SU-DHL-6 (cell line): ENCODE data around the gene CAPN14.

Experiments
- H2AFZ ChIP-seq: fragments of 200-600 bp; sonication (generic); 2 replicates; pipeline ENCODE4 v1.6.1; 2014; ENCODE audit warnings: low read depth, mild to moderate bottlenecking, moderate library complexity, mixed read lengths, antibody characterized with exemption, low read length; ENCODE audit not compliant: severe bottlenecking
- H3F3A ChIP-seq: fragments of 200-600 bp; shearing (Covaris generic); 2 replicates; pipeline ENCODE4 v1.6.0; 2016; ENCODE audit warnings: antibody characterized with exemption, mild to moderate bottlenecking; ENCODE audit not compliant: insufficient read depth
- H3K27ac ChIP-seq: fragments of 200-600 bp; sonication (generic); 2 replicates; pipeline ENCODE4 v1.5.1; 2016; ENCODE audit warnings: low read depth, mild to moderate bottlenecking, low read length, moderate library complexity, mixed read lengths
- H3K27me3 ChIP-seq: fragments of 200-600 bp; sonication (generic), shearing (Covaris generic); 2 replicates; pipeline ENCODE4 v1.6.0; 2014; ENCODE audit warnings: mild to moderate bottlenecking, low read length
- H3K36me3 ChIP-seq: fragments of 200-600 bp; sonication (generic); 2 replicates; pipeline ENCODE4 v1.6.1; 2014; ENCODE audit warnings: mild to moderate bottlenecking, low read length, mixed read lengths
- H3K4me2 ChIP-seq: fragments of 300-600, 200-600 bp; shearing (Covaris generic), sonication (generic); 2 replicates; pipeline ENCODE4 v1.6.0; 2014; ENCODE audit warnings: low read length, low read depth, mild to moderate bottlenecking; ENCODE audit not compliant: poor library complexity, severe bottlenecking
- H3K4me3 ChIP-seq: fragments of 200-600 bp; sonication (generic); 2 replicates; pipeline ENCODE4 v1.5.1; 2014; ENCODE audit warnings: antibody characterized with exemption, low read length, mild to moderate bottlenecking, mixed read lengths; ENCODE audit not compliant: insufficient read depth, poor library complexity, severe bottlenecking
- H3K79me2 ChIP-seq: fragments of 200-600 bp; sonication (generic); 2 replicates; pipeline ENCODE4 v1.6.1; 2014; ENCODE audit warnings: mild to moderate bottlenecking, low read length, moderate library complexity; ENCODE audit not compliant: insufficient read depth
- H3K9ac ChIP-seq: fragments of 200-600 bp; sonication (generic); 2 replicates; pipeline ENCODE4 v1.7.0; 2014; ENCODE audit warnings: mild to moderate bottlenecking, low read length
- H3K9me2 ChIP-seq: fragments of 200-600 bp; sonication (generic); replicated peaks from 2 replicates; pipeline ENCODE4 v1.6.1; 2014; ENCODE audit warnings: low read length; ENCODE audit not compliant: insufficient read depth
- H3K9me3 ChIP-seq: fragments of 200-600 bp; sonication (generic); 2 replicates; pipeline ENCODE4 v1.6.1; 2014; ENCODE audit warnings: low read length, mixed read lengths; ENCODE audit not compliant: insufficient read depth
- H4K20me1 ChIP-seq: fragments of 200-600 bp; sonication (generic); 2 replicates; pipeline ENCODE4 v1.6.1; 2014; ENCODE audit warnings: low read depth, mild to moderate bottlenecking, antibody characterized with exemption, low read length, moderate library complexity, mixed read lengths
- CTCF ChIP-seq: fragments of 200-600 bp; sonication (generic); IDR thresholded peaks from one replicate; pipeline ENCODE4 v1.5.1; 2017; ENCODE audit warnings: antibody characterized with exemption, mild to moderate bottlenecking, low read length, moderate library complexity; ENCODE audit not compliant: insufficient read depth, poor library complexity, severe bottlenecking
- EZH2phosphoT487 ChIP-seq: fragments of 200-600 bp; sonication (generic), shearing (Covaris generic); conservative IDR thresholded peaks from 2 replicates; pipeline ENCODE4 v1.6.1; 2018; ENCODE audit warnings: mild to moderate bottlenecking, antibody characterized with exemption, low read length, moderate library complexity, mixed read lengths

CAPN14 gene

GRCh38 chr2:31251018-31251417, 33.7 kb upstream of the CAPN14 start:
- H3K9ac ChIP-seq: no peak overlapping the region
- no peak overlapping the region for H2AFZ ChIP-seq
- no peak overlapping the region for H3K4me3 ChIP-seq
- no peak for TF ChIP-seq EZH2phosphoT487
- TF ChIP-seq CTCF: no peak
- H3K27ac ChIP-seq: no peak overlapping the region
- H3K36me3 ChIP-seq: no peaks in the 10 kb centered on the region
- no peaks in the 10 kb centered on the region for H3F3A ChIP-seq
- no peaks in the 10 kb centered on the region for H3K9me2 ChIP-seq
- H3K79me2 ChIP-seq: no peaks in the 10 kb centered on the region
- no peak overlapping the region for H3K4me2 ChIP-seq
- no peaks in the 10 kb centered on the region for H3K9me3 ChIP-seq
- H3K27me3 ChIP-seq: no peaks in the 10 kb centered on the region
- H4K20me1 ChIP-seq: no peaks in the 10 kb centered on the region

GRCh38 chr2:31249009-31249690, 31.8 kb upstream of the CAPN14 start:
- no peaks in the 10 kb centered on the region for H3K9me2 ChIP-seq
- no peaks in the 10 kb centered on the region for H3K79me2 ChIP-seq
- no peaks in the 10 kb centered on the region for H3F3A ChIP-seq
- H3K4me2 ChIP-seq: no peak overlapping the region
- no peaks in the 10 kb centered on the region for H3K27me3 ChIP-seq
- TF ChIP-seq CTCF (no peak), EZH2phosphoT487 (no peak)
- no peaks in the 10 kb centered on the region for H3K36me3 ChIP-seq
- no peak overlapping the region for H3K4me3 ChIP-seq
- H3K9ac ChIP-seq: no peak overlapping the region
- H4K20me1 ChIP-seq: no peaks in the 10 kb centered on the region
- H2AFZ ChIP-seq: no peak overlapping the region
- H3K27ac ChIP-seq: no peak overlapping the region
- no peaks in the 10 kb centered on the region for H3K9me3 ChIP-seq

GRCh38 chr2:31248139-31248538, 30.8 kb upstream of the CAPN14 start:
- H2AFZ ChIP-seq: no peak overlapping the region
- H3K4me3 ChIP-seq: no peak overlapping the region
- no peak overlapping the region for H3K9ac ChIP-seq
- H3K27me3 ChIP-seq: no peaks in the 10 kb centered on the region
- no peaks in the 10 kb centered on the region for H3F3A ChIP-seq
- no peak overlapping the region for H3K4me2 ChIP-seq
- H3K36me3 ChIP-seq: no peaks in the 10 kb centered on the region
- H3K27ac ChIP-seq: no peak overlapping the region
- TF ChIP-seq CTCF (no peak), EZH2phosphoT487 (no peak)
- no peaks in the 10 kb centered on the region for H3K9me2 ChIP-seq
- no peaks in the 10 kb centered on the region for H4K20me1 ChIP-seq
- H3K9me3 ChIP-seq: no peaks in the 10 kb centered on the region
- H3K79me2 ChIP-seq: no peaks in the 10 kb centered on the region
